Ascending aorta (tissue), 2 donors: ENCODE measurements around the gene PERM1. TPM values are rescaled to one million over a fixed set of nuclear protein-coding genes. Genes with fewer than 3 reads are reported as not detected.
"Not testable (repeated sequence)": the region's sequence is repeated elsewhere in the genome, so short reads cannot be mapped to it uniquely, and the experiment has no call there.

Experiments
- DNase-seq, 2 donors: peaks; one replicate each; pipeline ENCODE4 v3.0.0-alpha.2; 2019; ENCODE audit warnings: low spot score in 2 of 2
- H3K27ac ChIP-seq, 2 donors: fragments of 200-600 bp; sonication (generic); one replicate each; pipeline ENCODE4 v1.5.1; 2016 to 2017; ENCODE audit warnings: mild to moderate bottlenecking in 1 of 2
- H3K27me3 ChIP-seq: fragments of 200-600 bp; sonication (generic); one replicate; pipeline ENCODE4 v1.5.1; 2017
- H3K36me3 ChIP-seq, 2 donors: fragments of 200-600 bp; sonication (generic); one replicate each; pipeline ENCODE4 v1.5.1; 2016
- H3K4me1 ChIP-seq, 2 donors: fragments of 200-600 bp; sonication (generic); one replicate each; pipeline ENCODE4 v1.5.1; 2016 to 2017; ENCODE audit warnings: mild to moderate bottlenecking in 1 of 2
- H3K4me3 ChIP-seq, 2 donors: fragments of 200-600 bp; sonication (generic); one replicate each; pipeline ENCODE4 v1.5.1; 2016 to 2017; ENCODE audit warnings: mild to moderate bottlenecking in 1 of 2
- H3K9me3 ChIP-seq, 2 donors: fragments of 200-600 bp; sonication (generic); one replicate each; pipeline ENCODE4 v1.5.1; 2016
- intact Hi-C: fragments of 100-400 bp; cut with DNase I; formaldehyde crosslinking; loops from one replicate; pipeline ENCODE4 v1.15.1; 2023
- total RNA-seq: library from RNA; depleted of rRNA; stranded (reverse); fragments of >200 nt; gene quantifications from one replicate; pipeline ENCODE4 v1.1.0, GENCODE V29; 2016
- TF ChIP-seq, protein P1 (sequence below), 3 experiments: fragments of 200-600 bp in 2 of 3; fragments of 450-650 bp in 1 of 3; sonication (generic) in 2 of 3; IDR thresholded peaks; one replicate each; pipeline ENCODE4 v1.5.1; 2016 to 2019; ENCODE audit warnings: antibody characterized with exemption in 3 of 3, mild to moderate bottlenecking in 1 of 3, moderate library complexity in 1 of 3

Gene PERM1
- total RNA-seq, 1 donor from 2014 or later: not detected

DNA sequence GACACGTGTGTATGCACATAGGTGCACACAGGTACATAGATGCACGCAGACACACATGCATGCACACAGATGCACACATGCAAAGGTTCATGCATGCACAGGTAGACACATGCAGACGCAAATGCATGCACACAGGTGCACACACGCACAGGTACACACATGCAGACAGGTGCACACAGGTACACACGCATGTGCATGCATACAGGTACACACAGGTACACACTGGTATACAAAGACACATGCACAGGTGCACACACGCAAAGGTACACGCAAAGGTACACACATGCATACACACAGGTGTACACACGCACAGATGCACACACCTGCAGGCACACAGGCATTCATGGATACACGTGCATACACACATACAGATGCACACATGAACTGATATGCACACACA is 31.6 kb downstream of the PERM1 start:
- H3K27ac ChIP-seq: no peak overlapping the region
- H3K36me3 ChIP-seq: peaks cover 58 to 97% of the 10 kb centered on the region in 2 donors
- no peak for DNase-seq
- intact Hi-C loops: no loop called here
- no peak overlapping the region for H3K4me3 ChIP-seq
- no peaks in the 10 kb centered on the region for H3K27me3 ChIP-seq
- no peaks in the 10 kb centered on the region for H3K9me3 ChIP-seq
- no peaks in the 10 kb centered on the region for H3K4me1 ChIP-seq
- TF ChIP-seq, protein P1, sequence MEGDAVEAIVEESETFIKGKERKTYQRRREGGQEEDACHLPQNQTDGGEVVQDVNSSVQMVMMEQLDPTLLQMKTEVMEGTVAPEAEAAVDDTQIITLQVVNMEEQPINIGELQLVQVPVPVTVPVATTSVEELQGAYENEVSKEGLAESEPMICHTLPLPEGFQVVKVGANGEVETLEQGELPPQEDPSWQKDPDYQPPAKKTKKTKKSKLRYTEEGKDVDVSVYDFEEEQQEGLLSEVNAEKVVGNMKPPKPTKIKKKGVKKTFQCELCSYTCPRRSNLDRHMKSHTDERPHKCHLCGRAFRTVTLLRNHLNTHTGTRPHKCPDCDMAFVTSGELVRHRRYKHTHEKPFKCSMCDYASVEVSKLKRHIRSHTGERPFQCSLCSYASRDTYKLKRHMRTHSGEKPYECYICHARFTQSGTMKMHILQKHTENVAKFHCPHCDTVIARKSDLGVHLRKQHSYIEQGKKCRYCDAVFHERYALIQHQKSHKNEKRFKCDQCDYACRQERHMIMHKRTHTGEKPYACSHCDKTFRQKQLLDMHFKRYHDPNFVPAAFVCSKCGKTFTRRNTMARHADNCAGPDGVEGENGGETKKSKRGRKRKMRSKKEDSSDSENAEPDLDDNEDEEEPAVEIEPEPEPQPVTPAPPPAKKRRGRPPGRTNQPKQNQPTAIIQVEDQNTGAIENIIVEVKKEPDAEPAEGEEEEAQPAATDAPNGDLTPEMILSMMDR (IDR thresholded peaks at IDR 0.05): no peak

DNA sequence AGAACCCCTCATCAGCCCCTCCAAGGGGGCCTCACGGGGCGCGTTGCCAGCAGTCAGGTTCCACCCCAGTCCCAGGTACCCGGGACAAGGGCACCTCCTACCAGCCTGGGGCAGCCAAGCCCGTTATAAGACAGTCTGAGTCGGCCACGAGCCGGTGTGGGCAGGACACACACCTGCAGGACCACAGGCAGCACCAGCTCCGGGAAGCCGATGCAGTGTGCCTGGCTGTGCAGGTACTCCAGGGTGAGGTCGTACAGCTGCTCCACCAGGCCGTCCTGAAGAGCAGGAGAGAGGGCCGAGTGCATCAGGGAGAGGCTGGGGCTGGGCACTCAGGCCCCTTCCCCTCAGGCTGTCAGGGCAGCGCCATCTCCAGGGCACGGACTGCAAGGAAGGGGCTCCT is 33.9 kb downstream of the PERM1 start:
- no peak overlapping the region for H3K4me3 ChIP-seq
- no peak for DNase-seq
- H3K27me3 ChIP-seq: no peaks in the 10 kb centered on the region
- TF ChIP-seq, protein P1 (IDR thresholded peaks at IDR 0.05): no peak
- H3K27ac ChIP-seq: no peak overlapping the region
- H3K9me3 ChIP-seq: no peaks in the 10 kb centered on the region
- H3K36me3 ChIP-seq: peaks cover 40 to 81% of the 10 kb centered on the region in 2 donors
- intact Hi-C loops: no loop called here
- H3K4me1 ChIP-seq: no peaks in the 10 kb centered on the region

DNA sequence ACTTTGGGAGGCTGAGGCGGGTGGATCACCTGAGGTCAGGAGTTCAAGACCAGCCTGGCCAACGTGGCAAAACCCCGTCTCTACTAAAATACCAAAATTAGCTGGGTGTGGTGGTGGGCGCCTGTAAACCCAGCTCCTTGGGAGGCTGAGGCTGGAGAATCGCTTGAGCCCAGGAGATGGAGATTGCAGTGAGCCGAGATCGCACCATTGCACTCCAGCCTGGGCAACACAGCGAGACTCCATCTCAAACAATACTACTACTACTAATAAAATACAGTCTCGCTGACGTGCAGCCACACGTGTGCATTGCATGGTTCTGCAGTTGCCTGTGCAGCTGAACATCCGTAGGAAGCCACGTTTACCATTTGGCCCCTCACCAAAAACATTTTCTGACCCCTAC is 35.1 kb downstream of the PERM1 start:
- intact Hi-C loops, H3K27me3 ChIP-seq, DNase-seq, H3K4me3 ChIP-seq, H3K9me3 ChIP-seq, H3K27ac ChIP-seq, H3K4me1 ChIP-seq: not testable (repeated sequence)
- peaks cover 29 to 69% of the 10 kb centered on the region in 2 donors for H3K36me3 ChIP-seq

DNA sequence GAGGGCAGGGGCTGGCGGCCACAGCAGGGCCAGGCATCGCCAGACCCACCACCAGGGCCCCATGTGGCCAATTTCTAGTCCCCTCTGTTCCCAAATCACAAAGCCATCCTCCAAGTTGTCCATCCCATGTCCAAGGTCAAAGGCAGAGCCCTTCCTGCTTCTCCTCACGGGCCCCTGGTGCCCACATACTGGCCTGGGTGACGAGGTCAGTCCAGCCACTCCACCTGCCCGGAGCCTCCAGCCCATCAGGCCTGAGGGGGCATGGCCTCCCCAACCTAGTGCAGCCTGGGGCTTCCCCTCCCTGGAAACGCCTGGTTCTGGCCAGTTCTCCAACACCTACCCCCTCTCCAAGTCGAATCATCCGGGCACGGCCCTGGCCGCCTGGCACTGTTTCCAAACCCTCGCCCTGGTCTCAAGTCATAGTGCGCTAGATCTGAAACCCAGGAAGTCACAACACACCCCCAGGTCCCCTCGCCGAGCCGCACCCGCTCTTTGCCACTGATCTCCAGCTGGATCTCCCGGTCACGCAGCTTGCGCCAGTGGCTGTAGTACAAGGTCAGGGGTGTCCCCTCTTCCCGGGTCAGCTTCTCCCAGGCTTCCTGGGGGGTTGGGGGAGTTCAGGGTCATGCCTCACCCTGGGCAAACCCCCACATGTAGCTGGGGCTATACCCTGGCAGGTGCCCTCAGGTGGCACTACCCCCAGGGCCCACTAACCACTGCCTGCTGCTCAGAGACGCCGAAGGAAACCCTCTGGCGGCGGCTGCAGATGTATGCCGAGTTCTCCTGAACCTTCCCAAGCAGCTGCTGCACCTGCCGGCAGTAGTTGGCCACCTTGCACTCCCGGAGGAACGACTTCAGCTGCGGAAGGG is 36.0 kb downstream of the PERM1 start:
- intact Hi-C loops: no loop called here
- Histone ChIP-seq H3K9me3 (no peaks in the 10 kb centered on the region), H3K27ac (no peak overlapping the region), H3K27me3 (peaks cover 9% of the 10 kb centered on the region), H3K4me1 (peaks cover 5 to 10% of the 10 kb centered on the region in 2 donors), H3K36me3 (peaks cover 20 to 60% of the 10 kb centered on the region in 2 donors), H3K4me3 (no peak overlapping the region)
- DNase-seq: no peak
- TF ChIP-seq, protein P1 (IDR thresholded peaks at IDR 0.05): no peak

DNA sequence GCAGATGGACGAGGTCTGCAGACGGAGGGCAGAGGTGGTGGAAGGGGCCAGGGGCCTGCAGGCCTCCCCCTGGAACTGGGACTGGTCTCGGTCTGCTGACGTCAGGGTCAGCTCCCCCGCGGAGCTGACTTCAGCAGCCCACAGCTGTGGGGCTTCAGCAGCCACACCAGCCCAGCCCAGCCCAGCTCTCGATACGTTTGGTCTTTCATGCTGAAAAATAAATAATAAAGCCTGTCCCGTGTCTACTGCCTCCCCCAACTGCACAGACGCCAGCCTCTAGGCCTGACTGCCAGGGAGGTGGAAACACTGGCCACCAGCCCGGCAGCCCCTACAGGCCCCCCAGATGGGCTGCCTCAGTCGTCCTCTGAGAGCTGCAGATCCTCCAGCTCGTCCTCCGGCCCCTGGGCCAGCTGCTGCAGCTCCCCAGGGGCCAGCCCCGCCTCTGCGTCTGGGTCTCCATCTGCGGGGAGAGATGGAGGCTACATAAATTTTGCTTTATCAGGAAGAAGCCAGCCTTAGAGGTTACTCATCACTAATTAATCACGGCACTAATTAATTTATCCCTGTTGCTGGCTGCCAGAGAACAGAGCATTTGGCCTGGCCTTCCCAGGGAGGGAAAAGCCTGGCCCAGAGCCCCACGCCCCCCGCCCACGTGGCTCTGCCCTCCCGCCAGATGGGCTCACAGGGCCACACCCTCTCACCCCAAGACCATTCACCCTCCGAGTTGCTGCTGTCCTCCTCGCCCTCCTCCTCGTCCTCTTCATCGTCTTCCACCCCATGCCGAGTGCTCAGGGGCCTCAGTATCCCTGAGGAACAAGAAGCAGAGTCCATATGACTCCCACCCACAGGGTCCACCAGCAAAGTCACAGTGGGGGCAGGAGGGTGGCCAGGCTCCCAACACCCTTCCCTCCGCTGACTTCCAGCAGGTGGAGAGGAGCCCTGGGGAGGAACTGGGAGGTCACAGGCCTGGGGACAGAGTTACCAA is 37.3 kb downstream of the PERM1 start:
- Histone ChIP-seq H3K27me3 (peaks cover 12% of the 10 kb centered on the region), H3K9me3 (no peaks in the 10 kb centered on the region), H3K36me3 (peaks cover 18 to 47% of the 10 kb centered on the region in 2 donors), H3K27ac (peak overlapping the region in 1 of 2 donors; percentile 3), H3K4me3 (no peak overlapping the region), H3K4me1 (peaks cover 13 to 20% of the 10 kb centered on the region in 2 donors)
- intact Hi-C loops: no loop called here
- no peak for DNase-seq
- TF ChIP-seq, protein P1 (IDR thresholded peaks at IDR 0.05): no peak
